ENCODE results near the gene NXPH3.

GRCh38 chr17:49579522-49579921, 3.9 kb downstream of the NXPH3 start:
- TF ChIP-seq POLR2A (IDR thresholded peaks at IDR 0.05; ENCODE audit: low read depth, low read length), result no peak
- TF ChIP-seq POLR2AphosphoS5 (IDR thresholded peaks at IDR 0.05; ENCODE audit: low read depth, low read length), result no peak
- no peak for TF ChIP-seq TAF1 (IDR thresholded peaks at IDR 0.05; ENCODE audit: low read depth, low read length)
- no peak for TF ChIP-seq PAX5 (IDR thresholded peaks at IDR 0.05; ENCODE audit: insufficient read depth, low read length, severe bottlenecking)
- TF ChIP-seq SPI1 (IDR thresholded peaks at IDR 0.05; ENCODE audit: low read depth, low read length), result no peak

Data from GM12891 (cell line).